Measurements from ENCODE around the gene PHC1.

PHC1 gene

GRCh38 chr12:8914033-8914715 lies at the start of gene PHC1:
Gene PHC1, plus strand, starts transcription at chr12:8914509. Its CDS starts 3,169 bp downstream, at chr12:8917678.
- peak; percentile 57 for TF ChIP-seq CTCF (conservative IDR thresholded peaks at IDR 0.05; ENCODE audit: low read length)
- DNase-seq (ENCODE audit: low read depth): peak; percentile 69

GRCh38 chr12:8866429-8866828 lies 47.9 kb upstream of the PHC1 start:
- no peak overlapping the region for H3K4me3 ChIP-seq (ENCODE audit: low read length)
- no peak for DNase-seq (ENCODE audit: low read depth)
- TF ChIP-seq CTCF (conservative IDR thresholded peaks at IDR 0.05; ENCODE audit: low read length): no peak

More at GRCh38 chr12:8914033-8914715, at the start of gene PHC1:
- peak within 1 kb of the TSS; percentile 85 for H3K4me3 ChIP-seq (ENCODE audit: low read length)

GRCh38 chr12:8867009-8867408 lies 47.3 kb upstream of the PHC1 start:
- no peak for DNase-seq (ENCODE audit: low read depth)

GRCh38 chr12:8867786-8868185 lies 46.5 kb upstream of the PHC1 start:
- TF ChIP-seq CTCF (conservative IDR thresholded peaks at IDR 0.05; ENCODE audit: low read length): no peak
- no peak for DNase-seq (ENCODE audit: low read depth)
- H3K4me3 ChIP-seq (ENCODE audit: low read length): no peak overlapping the region

More at GRCh38 chr12:8867009-8867408, 47.3 kb upstream of the PHC1 start:
- TF ChIP-seq CTCF (conservative IDR thresholded peaks at IDR 0.05; ENCODE audit: low read length): no peak
- H3K4me3 ChIP-seq (ENCODE audit: low read length): no peak overlapping the region

- H3K4me3 ChIP-seq (ENCODE audit: low read length): no peak overlapping the region
These were observed 43.7 kb upstream of the PHC1 start for GRCh38 chr12:8870586-8870985.

GRCh38 chr12:8871068-8871467 lies 43.2 kb upstream of the PHC1 start:
- H3K4me3 ChIP-seq (ENCODE audit: low read length): no peak overlapping the region
- no peak for DNase-seq (ENCODE audit: low read depth)
- no peak for TF ChIP-seq CTCF (conservative IDR thresholded peaks at IDR 0.05; ENCODE audit: low read length)

More at GRCh38 chr12:8870586-8870985, 43.7 kb upstream of the PHC1 start:
- no peak for DNase-seq (ENCODE audit: low read depth)
- TF ChIP-seq CTCF (conservative IDR thresholded peaks at IDR 0.05; ENCODE audit: low read length): no peak

- DNase-seq (ENCODE audit: low read depth): no peak
- H3K4me3 ChIP-seq (ENCODE audit: low read length): no peak overlapping the region
- no peak for TF ChIP-seq CTCF (conservative IDR thresholded peaks at IDR 0.05; ENCODE audit: low read length)
These were observed 37.4 kb upstream of the PHC1 start for GRCh38 chr12:8876887-8877286.
